ENCODE results near the gene ARID5B.

The ARID5B gene

DNA sequence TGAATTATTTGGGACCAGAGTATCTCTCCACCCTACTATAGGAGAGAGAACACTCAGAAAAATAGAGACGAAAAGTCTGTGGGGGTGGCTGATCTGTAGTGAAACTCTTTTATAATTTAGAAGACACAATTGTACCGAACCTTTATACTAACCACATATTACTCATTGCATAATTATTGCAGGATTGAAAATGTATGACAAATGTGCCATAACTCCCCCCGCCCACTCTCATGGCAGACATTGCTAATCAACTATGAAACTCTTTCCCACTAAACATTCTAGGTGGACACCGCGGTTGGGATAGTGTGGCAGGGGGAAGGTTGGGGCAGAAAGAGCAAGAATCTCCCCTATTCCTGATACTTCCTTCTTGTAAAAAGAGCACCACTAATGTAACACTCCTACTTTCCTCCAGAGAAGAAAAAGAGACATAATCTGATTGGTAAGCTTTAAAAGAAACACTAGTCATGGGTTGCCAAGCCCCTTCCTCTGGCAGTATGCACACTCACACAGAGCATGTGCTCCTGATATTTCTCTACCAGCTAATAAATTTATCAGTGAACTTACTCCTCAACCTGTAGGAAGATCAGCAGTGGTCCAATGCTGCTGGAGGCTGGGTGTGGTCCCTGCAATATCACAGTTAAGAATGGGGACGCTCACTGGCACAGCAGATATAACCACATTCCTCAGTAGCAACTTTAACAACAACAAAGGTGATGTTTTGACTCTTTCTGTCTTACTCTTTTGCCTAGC, 18.7 kb upstream of the ARID5B start:
- in situ Hi-C loops (cut with MboI; ENCODE audit: low sequenced_read_pairs) = no loop called here

- in situ Hi-C loops (cut with MboI; ENCODE audit: low sequenced_read_pairs) = no loop called here
Observed at GRCh38 chr10:61883371-61884025, 18.0 kb upstream of the ARID5B start.

- in situ Hi-C loops (cut with MboI; ENCODE audit: low sequenced_read_pairs) = no loop called here
Observed at GRCh38 chr10:61887772-61888171, 13.7 kb upstream of the ARID5B start.

DNA sequence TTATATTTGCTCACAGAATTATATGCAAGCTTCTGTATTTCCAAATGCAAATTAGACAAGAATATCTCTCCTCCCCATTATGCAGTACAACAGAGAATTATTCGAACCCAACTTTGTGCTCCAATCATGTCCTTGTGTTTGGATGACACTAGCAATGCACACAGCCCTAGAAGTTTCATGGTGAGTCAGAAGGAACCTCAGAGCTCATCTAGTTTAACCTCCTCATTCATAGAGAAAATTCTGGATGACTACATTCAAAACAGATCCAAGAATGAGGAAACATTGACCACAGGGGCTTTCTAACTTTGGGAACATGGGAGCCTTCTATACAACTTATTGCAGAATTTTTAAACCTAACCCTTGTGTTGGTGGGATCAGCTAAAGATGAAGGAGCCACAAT, 12.8 kb upstream of the ARID5B start:
- in situ Hi-C loops (cut with MboI; ENCODE audit: low sequenced_read_pairs) = no loop called here

DNA sequence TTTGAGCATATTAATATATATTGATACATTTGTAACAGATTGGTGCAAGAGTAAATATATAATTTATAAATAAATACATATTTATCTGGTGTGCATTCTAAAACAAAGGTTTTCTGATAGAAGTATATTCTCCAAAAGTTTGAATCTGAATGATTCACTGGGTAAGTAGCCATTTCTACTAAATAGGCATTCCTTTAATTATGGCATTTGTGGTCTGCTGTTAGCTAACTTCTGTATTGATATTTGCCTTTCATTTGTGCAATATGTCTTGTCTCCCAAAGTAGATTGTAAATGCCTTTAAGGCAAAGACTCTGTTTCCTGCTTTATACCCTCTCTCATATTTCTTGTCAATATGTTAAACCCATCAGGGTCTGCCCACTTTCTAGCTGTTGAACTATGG, 11.1 kb upstream of the ARID5B start:
- in situ Hi-C loops (cut with MboI; ENCODE audit: low sequenced_read_pairs) = no loop called here

DNA sequence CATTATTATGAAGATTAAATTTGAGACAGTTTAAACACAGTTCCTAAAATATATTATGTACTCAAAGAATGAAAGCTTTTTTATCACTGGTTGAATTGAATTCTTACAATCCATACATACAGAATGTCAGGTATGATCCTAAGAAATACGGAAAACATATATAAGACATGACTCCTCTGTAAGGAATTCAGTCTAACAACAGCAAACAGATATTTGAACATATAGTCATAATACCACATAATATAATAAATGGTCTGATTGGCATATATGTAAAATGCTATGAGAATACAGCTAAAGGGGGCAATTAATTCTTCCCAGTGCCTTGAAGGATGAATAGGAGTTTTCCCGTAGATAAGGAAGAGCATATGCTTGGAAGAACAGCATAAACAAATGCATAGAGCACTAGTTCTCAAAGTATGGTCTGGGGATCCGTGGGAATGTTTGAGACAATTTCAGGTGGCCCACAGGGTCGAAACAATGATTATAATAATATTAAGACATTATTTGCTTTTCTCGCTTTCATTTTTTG, 10.6 kb upstream of the ARID5B start:
- in situ Hi-C loops (cut with MboI; ENCODE audit: low sequenced_read_pairs) = no loop called here

GRCh38 chr10:61891906-61892585, 9.5 kb upstream of the ARID5B start:
- in situ Hi-C loops (cut with MboI; ENCODE audit: low sequenced_read_pairs) = no loop called here

DNA sequence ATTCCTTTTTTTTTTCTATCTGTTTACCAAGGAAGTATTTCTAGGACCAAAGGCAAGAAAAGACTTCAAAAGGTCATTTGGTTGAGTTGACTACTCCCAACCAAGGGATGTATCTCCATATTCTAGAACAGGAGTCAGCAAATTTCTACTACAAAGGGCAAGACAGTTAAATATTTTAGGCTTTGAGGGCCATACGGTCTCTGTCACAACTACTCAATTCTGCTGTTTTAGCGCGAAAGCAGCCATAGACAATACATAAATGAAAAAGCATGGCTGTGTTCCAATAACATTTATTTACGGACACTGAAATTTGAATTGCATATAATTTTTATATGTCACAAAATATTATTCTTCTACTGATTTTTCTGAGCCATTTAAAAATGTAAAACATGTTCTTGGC, 8.5 kb upstream of the ARID5B start:
- in situ Hi-C loops (cut with MboI; ENCODE audit: low sequenced_read_pairs) = no loop called here

- in situ Hi-C loops (cut with MboI; ENCODE audit: low sequenced_read_pairs) = no loop called here
Observed at GRCh38 chr10:61894133-61894532, 7.4 kb upstream of the ARID5B start.

DNA sequence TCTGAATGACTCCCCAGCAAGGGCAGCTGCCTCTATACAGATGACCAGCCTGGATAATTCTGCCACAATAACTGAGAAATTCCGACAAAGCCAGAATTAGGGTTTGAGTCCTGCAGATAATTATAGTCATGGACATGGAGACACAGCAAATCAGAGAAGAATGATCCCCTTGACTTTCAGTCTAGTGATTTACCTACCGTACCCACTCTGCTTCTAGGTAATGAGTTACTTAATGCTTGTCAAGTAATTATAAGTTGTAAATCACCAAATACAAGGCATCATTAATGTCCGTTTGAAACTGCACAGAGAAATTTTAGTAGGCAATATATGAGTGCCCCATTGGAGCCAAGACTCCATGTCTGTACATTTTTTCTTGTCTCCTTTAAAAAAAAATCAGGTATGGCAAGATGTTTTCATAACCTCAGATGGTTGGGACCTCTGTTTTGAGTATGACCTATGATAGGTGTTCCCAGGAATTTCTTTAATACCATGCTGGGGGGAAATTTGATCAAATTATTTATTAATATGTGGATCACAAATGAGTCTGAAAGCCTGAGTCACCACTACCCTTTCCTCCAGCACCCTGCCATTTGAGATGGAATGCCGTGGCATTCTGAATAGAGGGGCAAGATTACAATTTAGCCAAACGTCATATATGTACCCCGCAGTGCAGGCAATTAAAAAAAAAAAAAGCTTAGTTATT, 5.5 kb upstream of the ARID5B start:
- in situ Hi-C loops (cut with MboI; ENCODE audit: low sequenced_read_pairs) = no loop called here

DNA sequence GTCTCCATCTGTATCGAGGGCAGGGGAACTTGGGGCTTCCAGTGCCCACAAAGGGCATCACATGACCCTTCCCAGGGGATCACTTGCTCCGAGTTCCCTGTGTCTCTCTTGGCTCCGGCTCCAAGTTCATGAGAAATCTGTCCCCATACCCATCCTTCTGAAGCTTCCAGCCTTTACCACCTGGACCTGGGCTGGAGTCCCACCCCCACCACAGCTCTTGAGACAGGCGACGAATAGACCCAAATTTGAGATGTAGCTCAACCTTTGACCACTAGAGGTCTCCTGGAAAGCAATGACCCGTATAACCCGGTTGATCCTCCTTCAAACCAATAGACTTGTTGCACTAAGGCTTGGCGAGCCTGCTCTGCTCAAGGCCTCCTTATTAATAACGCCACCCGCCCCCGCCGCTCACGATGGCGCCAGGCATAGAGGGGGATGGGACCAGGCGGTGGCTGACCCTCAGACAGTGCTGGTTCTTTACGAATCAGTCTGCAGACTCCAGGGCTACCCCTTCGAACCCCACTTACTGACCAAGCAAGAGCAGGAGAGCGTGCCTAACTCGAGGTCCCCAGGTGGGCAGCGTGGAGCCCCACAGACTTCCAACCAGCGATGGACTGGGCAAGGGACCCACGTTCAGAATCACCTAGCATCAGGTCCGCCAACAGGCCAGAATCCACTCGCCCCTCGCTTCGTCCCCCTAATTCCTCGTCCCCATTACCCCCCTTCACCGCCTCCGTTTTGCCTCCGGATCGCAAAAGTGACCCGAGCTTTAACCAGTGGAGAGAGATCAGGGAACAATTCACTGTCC, 4.4 kb upstream of the ARID5B start:
- in situ Hi-C loops (cut with MboI; ENCODE audit: low sequenced_read_pairs) = no loop called here

DNA sequence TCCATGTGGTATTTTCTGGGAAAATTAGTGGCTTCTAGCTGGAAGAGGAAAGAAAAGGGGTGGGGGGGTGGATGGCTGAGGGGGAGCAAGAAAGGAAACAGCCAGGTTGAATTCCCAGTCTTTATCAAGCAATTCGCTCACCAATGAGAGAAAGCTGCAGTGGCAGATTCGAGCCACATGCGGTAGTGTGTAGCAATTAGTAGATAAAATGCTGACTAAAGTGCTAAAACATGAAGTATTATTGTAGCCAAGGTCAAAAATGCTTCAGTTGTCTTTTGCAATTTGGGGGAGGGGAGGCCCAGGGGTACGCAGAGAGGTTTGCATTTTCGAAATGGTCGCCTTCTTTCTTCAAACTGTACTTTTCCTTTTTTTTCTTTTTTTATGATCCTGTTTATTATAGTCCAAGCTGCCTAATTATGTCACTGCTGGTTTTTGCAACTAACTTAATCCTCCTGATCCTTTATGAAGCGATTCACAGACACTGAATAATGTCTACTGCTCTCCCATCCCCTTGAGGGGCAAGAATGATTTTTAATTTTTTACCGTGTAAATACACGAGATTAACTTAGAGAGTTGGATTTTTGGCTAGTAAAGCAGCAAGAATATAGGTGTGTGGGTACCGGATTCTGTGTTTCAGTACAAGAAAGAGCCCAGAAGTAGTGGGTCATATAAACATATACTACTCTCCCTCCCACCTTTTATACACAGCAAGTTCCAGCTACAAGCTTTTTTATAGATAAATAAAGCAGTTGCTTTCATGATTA, 3.6 kb upstream of the ARID5B start:
- in situ Hi-C loops (cut with MboI; ENCODE audit: low sequenced_read_pairs) = no loop called here

DNA sequence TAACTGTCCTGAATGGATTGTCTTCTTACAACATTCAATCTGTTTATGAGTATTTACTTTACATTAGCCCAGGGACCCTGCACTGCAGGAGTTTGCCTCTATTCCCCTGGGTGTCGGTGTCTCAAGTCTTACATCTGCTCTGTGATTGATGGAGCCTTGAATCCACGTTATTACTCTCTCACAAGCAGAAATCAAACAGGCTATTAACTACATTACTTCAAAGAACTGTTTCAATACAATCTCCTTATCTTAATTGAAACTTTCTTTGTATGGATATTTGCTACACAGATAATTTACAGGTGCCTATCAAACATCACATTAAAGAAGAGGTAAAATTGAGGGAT, 3.1 kb upstream of the ARID5B start:
- in situ Hi-C loops (cut with MboI; ENCODE audit: low sequenced_read_pairs) = no loop called here

- in situ Hi-C loops (cut with MboI; ENCODE audit: low sequenced_read_pairs) = no loop called here
Observed at GRCh38 chr10:61899069-61899531, 2.4 kb upstream of the ARID5B start.

DNA sequence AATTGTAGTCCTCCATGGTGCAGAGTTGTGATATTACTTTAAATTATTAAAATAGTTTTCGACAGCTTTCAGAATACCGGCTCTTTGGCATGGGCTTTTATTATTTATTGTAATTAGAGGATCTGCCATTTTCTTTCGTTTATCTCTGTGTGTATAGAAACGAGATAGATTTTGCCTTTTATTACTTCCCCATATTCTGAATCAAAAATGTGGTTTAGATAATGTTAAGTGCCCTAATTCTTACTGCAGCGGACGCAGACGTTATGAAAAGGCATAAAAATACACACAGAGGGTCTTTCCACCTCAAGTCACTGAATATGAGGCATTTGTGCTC, 1.9 kb upstream of the ARID5B start:
- in situ Hi-C loops (cut with MboI; ENCODE audit: low sequenced_read_pairs) = no loop called here

DNA sequence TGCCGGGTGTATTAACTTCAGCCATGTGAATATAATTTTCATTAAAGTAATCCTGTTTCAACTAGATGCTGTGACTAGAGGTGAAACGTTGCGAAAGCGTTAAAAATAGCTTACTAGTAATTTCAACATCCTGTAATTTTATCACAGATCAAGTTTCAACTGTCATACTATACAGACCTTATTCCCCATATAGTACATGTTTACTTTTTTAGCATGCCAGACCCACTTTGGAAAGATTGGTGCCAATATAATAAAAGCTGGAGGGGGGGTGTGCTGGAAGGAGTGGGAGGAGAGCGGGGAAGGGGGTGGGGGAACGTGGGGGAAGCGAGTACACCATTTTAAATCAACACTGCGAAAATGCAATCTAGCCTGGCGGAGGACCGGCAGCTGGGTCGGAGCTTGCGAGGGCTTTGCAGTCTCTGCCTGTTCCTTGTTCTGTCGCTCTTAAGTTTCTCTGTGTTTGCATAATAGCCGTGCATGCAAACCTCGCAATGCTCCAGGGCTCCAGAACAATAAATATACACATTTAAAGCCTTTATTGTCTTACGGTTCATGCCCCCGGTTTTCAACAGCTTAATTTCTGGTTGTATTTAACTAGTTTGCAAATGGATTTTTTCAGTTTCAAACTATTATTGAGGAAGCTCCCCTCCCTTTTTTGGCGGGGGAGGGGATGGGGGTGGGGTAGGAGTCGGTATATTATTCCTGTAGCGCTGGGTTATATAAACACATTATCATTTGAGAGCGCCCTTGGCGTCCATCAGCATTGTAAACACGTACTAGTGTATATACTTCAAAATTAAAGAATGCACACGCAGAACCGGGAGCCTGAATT, 1.3 kb upstream of the ARID5B start:
- in situ Hi-C loops (cut with MboI; ENCODE audit: low sequenced_read_pairs) = no loop called here

GRCh38 chr10:61901829-61902444, 438 bp downstream of the ARID5B start:
- in situ Hi-C loops (cut with MboI; ENCODE audit: low sequenced_read_pairs) = no loop called here

DNA sequence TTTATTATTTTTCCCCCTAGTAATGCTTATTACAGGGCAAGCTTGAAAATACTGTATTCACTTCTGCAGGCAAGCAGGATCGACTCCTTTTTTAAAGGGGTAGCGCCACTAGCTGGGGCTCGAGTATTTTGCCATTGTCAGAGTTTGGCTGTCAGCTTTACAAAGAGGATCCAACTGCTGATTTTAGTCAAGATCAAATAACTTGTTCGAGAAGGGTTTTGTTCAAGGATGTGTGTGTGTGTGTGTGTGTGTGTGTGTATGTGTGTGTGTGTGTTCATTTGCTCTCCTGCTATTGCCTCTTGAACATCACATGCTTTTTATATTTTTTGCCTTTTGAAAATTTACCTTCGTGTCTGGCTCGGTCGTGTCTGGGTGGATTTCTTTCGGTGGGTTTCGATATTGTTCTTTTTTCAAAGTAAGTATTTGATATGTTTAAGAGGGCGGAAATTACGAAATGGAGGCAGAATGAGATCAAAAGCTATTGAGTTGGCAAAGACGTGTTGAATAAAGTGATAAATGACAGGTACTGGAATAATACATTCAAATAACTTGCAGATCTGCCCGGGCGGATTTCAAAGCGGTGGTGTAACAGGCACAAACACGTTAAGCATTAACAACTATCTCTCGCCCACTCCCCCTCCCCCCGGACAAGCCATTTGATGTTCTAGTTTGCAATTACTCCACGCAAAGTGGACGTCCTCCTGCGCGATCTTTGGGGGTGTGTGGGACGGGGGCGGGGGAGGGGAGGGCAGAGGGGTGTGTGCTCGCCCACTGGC, 1.1 kb downstream of the ARID5B start:
- in situ Hi-C loops (cut with MboI; ENCODE audit: low sequenced_read_pairs) = no loop called here
